HK-2 (cell line): ENCODE results near the gene GABRA5.
"Not testable (repeated sequence)": the region's sequence is repeated elsewhere in the genome, so short reads cannot be mapped to it uniquely, and the experiment has no call there.

ENCODE experiments used
- DNase-seq: peaks from one replicate; pipeline ENCODE4 v3.0.0-alpha.2; 2018; ENCODE audit not compliant: unreplicated experiment

Gene GABRA5

GRCh38 chr15:26866298-26867199 is at the start of gene GABRA5:
GABRA5 (plus strand) TSS chr15:26867062; CDS start chr15:26869249, 2,187 bp downstream.
- peak; percentile 11 for DNase-seq

DNA sequence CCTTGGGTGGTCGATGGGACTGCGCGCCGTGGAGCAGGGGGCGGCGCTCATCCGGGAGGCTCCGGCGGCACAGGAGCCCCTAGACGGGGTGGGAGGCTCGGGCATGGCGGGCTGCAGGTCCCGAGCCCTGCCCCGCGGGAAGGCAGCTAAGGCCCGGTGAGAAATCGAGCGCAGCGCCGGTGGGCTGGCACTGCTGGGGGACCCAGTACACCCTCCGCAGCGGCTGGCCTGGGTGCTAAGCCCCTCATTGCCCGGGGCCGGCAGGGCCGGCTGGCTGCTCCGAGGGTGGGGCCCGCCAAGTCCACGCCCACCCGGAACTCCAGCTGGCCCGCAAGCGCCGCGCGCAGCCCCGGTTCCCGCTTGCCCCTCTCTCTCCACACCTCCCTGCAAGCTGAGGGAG is 35.7 kb upstream of the GABRA5 start:
- DNase-seq = not testable (repeated sequence)

DNA sequence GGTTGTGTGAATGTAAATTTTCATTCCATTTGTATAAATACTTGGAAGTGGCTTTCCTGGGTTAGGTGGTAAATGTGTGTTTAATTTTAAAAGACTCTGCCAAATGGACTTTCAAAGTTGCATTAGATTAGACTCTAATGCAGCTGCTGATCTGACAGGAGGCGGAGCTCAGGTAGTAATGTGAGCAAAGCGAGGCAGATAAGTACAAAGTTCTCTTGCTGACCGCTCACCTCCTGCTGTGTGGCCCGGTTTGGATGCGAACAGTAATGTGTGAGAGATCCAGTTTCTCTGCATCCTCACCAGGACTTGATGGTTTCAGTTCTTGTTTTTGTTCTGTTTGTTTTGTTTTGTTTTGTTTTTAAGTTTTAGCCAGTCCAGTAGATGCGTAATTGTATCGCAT is 34.9 kb upstream of the GABRA5 start:
- no peak for DNase-seq

GRCh38 chr15:26838742-26839460 is 28.0 kb upstream of the GABRA5 start:
- DNase-seq = peak; percentile 2

DNA sequence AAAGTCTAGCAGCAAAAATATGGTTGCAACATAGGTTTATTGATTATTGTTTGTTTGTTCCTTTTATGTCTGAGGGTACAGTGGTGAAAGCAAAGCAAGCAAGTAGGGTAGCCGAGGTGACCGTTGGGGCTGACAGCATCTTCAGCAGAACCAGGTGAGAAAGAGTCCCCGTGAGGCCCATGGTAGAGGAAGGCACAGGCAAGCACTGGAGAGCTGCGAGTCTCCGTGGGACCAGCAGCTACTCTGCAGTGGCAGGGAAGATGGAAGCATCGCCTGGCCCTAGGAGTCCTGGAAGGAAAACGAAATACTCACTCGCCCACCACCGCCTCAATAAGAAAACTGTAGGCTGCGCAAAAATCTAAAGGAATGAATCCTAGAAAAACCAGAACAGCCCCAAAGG is 25.3 kb upstream of the GABRA5 start:
- no peak for DNase-seq

GRCh38 chr15:26841941-26842340 is 24.9 kb upstream of the GABRA5 start:
- no peak for DNase-seq

- no peak for DNase-seq
These were observed 24.5 kb upstream of the GABRA5 start for GRCh38 chr15:26842391-26842790.

GRCh38 chr15:26844901-26845300 is 22.0 kb upstream of the GABRA5 start:
- no peak for DNase-seq

DNA sequence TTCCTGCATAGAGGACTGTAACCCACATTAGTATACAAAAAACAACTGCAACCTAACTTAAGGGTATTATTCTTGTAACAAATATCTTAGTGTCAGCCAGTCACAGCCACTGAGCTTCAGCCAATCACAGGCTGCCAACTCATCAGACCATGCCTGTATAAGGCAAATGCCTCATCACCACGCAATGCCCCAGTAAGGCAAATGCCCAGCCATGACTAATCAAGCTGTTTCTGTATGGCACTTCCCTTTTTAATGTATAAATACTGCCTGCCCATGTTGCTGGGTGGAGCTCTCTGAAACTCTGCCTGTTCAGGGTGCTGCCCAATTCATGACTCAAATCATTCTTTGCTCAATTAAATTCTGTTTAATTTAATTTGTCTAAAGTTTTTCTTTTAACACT is 18.4 kb upstream of the GABRA5 start:
- no peak for DNase-seq

DNA sequence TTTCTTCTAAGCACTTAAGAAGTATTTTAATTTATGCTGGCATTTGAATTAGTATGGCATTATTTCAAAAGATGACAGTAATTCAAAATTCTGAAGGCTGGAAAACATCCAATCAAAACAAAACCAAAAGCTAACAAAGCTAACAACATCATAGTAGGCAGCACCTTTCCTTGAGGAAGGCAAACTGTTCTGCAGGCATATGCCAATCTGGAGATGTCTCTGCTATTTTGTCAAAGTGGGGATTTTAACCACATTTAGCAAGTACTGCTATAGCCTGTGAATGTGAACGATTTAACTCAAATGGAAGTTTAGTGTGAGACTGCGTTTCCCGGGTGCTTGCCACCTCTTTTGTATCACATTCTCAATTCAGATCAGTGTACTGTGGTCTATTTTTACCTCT is 16.7 kb upstream of the GABRA5 start:
- DNase-seq = no peak

DNA sequence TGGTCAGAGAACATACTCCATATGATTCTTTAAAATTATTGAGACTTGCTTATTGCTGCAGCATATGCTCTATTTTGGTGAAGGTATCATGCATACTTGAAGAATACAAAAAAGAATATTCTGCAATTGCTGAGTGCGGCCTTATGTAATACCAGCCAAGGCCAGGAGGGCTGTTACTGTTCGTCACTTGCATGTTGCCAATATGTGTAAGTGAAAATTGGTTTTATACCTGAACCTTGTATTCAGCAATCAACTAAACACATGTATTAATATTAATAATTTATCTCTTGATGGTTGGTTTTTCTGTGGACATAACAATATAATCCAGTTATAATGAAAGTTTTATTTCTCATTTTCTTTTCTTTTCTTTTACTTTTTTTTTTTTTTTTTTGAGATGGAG is 13.9 kb upstream of the GABRA5 start:
- no peak for DNase-seq

- DNase-seq = no peak
These were observed 12.4 kb upstream of the GABRA5 start for GRCh38 chr15:26854435-26854834.

GRCh38 chr15:26864664-26865191 is 2.1 kb upstream of the GABRA5 start:
- DNase-seq = no peak

GRCh38 chr15:26867200-26868007 is 542 bp downstream of the GABRA5 start:
- no peak for DNase-seq

DNA sequence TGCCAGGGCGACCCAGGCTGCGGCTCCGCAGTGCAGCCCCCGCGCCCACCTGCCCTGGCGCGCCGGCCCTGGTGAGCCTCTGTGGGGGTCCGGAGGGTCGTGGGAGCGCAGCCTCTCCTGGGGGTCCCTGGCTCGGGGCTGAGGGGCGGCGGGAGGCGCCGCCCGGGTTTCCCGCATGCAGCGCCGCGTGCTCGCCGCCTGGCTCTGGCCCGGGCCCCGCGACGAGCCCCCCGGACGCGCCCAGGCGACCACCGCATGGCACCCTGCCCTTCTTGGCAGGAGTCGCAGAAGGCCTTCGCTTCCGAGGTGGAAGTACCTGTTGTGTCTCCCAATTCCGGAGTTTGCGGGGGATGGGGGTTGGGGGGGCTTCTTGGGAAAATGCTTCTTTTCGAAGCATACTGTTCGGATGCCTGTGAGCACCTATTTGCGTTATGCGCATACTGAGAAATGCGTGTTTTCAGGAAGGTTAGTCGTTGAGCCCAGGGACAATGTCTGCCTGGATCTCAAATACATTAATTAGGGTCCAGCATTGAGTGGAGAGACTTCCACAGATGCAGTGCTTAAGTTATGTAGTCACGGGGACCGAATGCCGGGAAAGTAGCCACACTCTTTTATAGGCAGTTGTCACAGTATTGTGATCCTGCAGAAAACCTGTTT is 1.3 kb downstream of the GABRA5 start:
- no peak for DNase-seq

DNA sequence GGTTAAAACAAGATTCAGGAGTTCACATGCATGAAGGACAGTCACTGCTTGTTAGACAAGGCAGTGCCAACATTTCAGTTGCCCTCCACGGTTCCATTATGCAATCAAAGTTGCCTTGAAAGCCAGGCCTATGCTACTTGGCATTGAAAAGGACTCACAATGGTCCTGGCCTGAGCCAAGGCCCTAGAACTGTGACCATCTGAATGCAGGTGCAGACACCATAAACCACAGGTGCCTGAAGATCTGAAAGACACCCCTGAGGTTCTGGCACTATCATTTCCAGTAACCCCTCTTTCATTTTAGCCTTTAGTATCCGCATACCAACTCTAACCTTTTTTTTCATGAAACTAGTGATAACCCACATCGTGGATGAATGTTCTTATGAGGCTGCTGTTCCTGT is 2.8 kb downstream of the GABRA5 start:
- no peak for DNase-seq

- DNase-seq = no peak
These were observed 3.5 kb downstream of the GABRA5 start for GRCh38 chr15:26870346-26870745.

- DNase-seq = no peak
These were observed 5.3 kb downstream of the GABRA5 start for GRCh38 chr15:26872206-26872605.

DNA sequence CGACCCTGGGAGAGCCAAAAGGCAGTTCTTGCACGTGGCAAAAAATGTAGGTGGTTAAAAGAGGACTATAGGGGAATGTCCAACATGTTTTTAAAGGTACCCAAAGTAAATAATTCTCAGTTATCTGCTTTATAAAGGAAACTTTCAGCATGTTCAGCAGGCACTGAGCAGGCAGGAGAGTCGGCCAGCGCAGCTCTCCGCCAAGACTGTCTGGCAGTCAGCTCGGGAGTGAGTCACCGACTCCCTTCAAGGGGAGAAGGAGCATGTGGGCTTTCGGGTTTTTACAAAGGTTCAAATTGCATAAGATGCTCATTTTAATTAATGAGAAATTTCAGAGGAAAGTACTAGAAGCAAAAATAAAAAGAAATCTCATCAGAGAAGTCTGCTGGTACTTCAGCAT is 7.0 kb downstream of the GABRA5 start:
- DNase-seq = no peak

DNA sequence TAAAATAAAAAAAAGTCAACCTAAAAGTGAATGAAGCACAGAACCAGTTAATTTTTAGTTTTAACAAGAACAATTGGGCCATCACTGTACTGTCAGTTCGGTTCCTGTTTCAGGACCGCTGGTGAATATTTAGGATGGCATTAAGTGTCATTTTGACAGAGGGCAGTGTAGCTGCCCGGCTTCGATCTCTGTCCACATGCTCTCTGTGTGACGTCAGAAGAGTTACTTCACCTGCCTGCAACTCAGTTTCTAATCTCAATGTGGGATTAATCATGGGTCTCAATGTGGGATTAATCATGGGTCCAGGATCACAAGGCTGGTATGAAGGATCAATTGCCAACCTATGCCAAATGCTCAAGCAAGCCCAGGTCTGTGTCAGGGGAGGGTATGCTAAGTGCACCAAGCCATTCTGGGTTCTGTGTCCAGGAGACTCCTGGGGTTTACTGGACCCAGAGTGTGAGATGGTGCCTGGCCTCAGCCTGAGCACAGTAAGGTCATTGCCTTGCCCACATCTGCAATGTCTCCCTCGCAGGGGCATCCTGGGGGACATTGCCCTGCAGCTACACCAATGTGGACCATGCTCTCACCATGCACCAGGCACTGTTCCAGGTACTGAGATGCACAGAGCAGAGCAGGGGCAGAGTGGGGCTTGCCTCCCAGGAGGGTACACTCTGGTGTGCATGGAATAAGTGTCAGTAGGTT is 8.1 kb downstream of the GABRA5 start:
- DNase-seq = no peak

DNA sequence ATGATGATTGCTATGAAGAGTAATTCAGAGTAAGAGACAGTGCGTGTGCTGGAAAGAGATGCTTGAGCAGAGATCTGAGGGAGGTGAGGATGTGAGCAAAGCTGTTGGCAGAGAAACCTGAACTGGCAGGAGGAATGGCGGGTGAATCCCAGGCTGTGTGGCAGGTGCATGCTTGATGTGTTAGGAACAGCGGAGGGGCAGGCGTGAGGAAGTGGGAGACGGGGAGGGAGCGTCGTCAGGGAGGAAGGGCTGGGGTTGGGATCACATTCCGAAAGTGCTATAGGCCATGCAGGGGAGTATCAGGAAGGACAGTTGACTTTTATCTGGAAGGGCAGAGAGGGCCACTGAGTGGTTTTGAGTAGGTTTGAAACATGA is 8.6 kb downstream of the GABRA5 start:
- no peak for DNase-seq
